Muscle layer of duodenum (tissue), 2 donors: ENCODE data around the gene MEF2A.

Source experiments
- H3K27ac ChIP-seq: one replicate; pipeline ENCODE4 v1.7.0; 2013; ENCODE audit warnings: mild to moderate bottlenecking, low read length
- H3K27me3 ChIP-seq: one replicate; pipeline ENCODE4 v1.7.0; 2013; ENCODE audit warnings: low read depth, mild to moderate bottlenecking, control low read depth, low read length
- H3K36me3 ChIP-seq, 2 donors: one replicate each; pipeline ENCODE4 v1.7.0; 2013; ENCODE audit warnings: low read length in 2 of 2, control low read depth in 1 of 2, mild to moderate bottlenecking in 1 of 2; ENCODE audit not compliant: insufficient read depth in 2 of 2, control insufficient read depth in 1 of 2
- H3K4me1 ChIP-seq, 2 donors: one replicate each; pipeline ENCODE4 v1.7.0; 2013; ENCODE audit warnings: low read length in 2 of 2, mild to moderate bottlenecking in 2 of 2, control low read depth in 1 of 2, moderate library complexity in 1 of 2; ENCODE audit not compliant: insufficient read depth in 2 of 2, control insufficient read depth in 1 of 2
- H3K4me3 ChIP-seq, 2 donors: one replicate each; pipeline ENCODE4 v1.7.0; 2013; ENCODE audit warnings: low read length in 2 of 2, low read depth in 1 of 2, mild to moderate bottlenecking in 1 of 2
- H3K9me3 ChIP-seq, 2 donors: one replicate each; pipeline ENCODE4 v1.7.0; 2013; ENCODE audit warnings: low read length in 2 of 2, control low read depth in 1 of 2, mild to moderate bottlenecking in 1 of 2; ENCODE audit not compliant: control insufficient read depth in 1 of 2
- donor health status: healthy.

MEF2A gene

DNA sequence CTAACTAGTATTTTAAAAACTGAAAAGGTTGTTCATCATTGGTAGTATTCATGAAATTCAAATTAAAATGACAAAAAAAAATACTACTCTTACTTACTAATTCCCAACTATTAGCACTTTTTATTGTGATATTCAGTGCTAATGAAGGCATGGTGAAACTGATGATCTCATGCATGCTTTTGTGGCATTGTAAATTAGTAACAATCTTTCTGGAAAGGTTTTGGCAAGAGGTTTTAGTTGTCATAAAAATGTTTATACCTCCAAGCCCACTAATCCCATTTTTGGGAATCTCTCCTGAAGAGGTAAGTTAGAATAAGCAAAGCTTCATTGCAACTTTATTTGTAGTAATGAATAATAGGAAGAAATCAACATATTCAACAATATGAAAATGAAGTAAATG lies 114.5 kb downstream of the MEF2A start:
- H3K9me3 ChIP-seq = no peaks in the 10 kb centered on the region
- H3K4me3 ChIP-seq = no peak overlapping the region
- H3K27me3 ChIP-seq = no peaks in the 10 kb centered on the region
- peaks cover 20 to 30% of the 10 kb centered on the region in 2 donors for H3K36me3 ChIP-seq
- H3K4me1 ChIP-seq = peaks cover 5 to 6% of the 10 kb centered on the region in 2 donors
- no peak overlapping the region for H3K27ac ChIP-seq

DNA sequence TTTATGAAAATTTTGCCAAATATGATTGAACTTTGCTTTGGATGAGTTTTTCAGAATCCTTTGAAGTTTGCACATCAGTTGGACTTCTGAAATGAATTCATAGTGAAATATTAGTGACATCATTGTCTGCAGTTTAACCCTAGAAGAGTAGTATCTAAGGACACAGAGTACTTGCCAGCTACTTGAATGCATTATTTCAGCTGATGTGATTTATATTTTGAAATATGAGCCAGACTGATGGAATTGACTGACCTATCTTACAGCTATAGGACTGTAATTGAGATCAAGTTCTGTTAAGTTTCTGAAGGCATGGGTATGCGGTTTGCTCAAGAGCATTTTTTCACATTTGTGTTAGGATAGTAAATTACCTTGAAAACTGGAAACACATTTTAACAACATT lies 116.2 kb downstream of the MEF2A start:
- peaks cover 16 to 18% of the 10 kb centered on the region in 2 donors for H3K36me3 ChIP-seq
- H3K27ac ChIP-seq = no peak overlapping the region
- H3K4me1 ChIP-seq = peaks cover 5 to 6% of the 10 kb centered on the region in 2 donors
- H3K9me3 ChIP-seq = peaks cover 0 to 6% of the 10 kb centered on the region in 2 donors
- H3K4me3 ChIP-seq = no peak overlapping the region
- H3K27me3 ChIP-seq = no peaks in the 10 kb centered on the region

- peak overlapping the region; percentile 34 for H3K27ac ChIP-seq
- no peak overlapping the region for H3K4me3 ChIP-seq
- H3K4me1 ChIP-seq = peaks cover 5 to 6% of the 10 kb centered on the region in 2 donors
- peaks cover 0 to 6% of the 10 kb centered on the region in 2 donors for H3K9me3 ChIP-seq
- peaks cover 12 to 18% of the 10 kb centered on the region in 2 donors for H3K36me3 ChIP-seq
- H3K27me3 ChIP-seq = no peaks in the 10 kb centered on the region
Observed at GRCh38 chr15:99682455-99682854, 116.7 kb downstream of the MEF2A start.

GRCh38 chr15:99683000-99683670 lies 117.4 kb downstream of the MEF2A start:
- Histone ChIP-seq H3K4me3 (no peak overlapping the region), H3K4me1 (peaks cover 5 to 6% of the 10 kb centered on the region in 2 donors), H3K27me3 (no peaks in the 10 kb centered on the region), H3K36me3 (peaks cover 9 to 18% of the 10 kb centered on the region in 2 donors), H3K9me3 (peaks cover 0 to 6% of the 10 kb centered on the region in 2 donors), H3K27ac (peak overlapping the region; percentile 34)

- peaks cover 5 to 6% of the 10 kb centered on the region in 2 donors for H3K4me1 ChIP-seq
- H3K4me3 ChIP-seq = no peak overlapping the region
- H3K27me3 ChIP-seq = no peaks in the 10 kb centered on the region
- H3K36me3 ChIP-seq = peaks cover 8 to 16% of the 10 kb centered on the region in 2 donors
- peaks cover 0 to 6% of the 10 kb centered on the region in 2 donors for H3K9me3 ChIP-seq
- no peak overlapping the region for H3K27ac ChIP-seq
Observed at GRCh38 chr15:99686290-99686689, 120.5 kb downstream of the MEF2A start.

- Histone ChIP-seq H3K9me3 (no peaks in the 10 kb centered on the region), H3K4me1 (no peaks in the 10 kb centered on the region), H3K27me3 (no peaks in the 10 kb centered on the region), H3K4me3 (no peak overlapping the region), H3K27ac (no peak overlapping the region), H3K36me3 (peaks cover 41 to 42% of the 10 kb centered on the region in 2 donors)
Observed at GRCh38 chr15:99692825-99693224, 127.0 kb downstream of the MEF2A start.

- no peak overlapping the region for H3K4me3 ChIP-seq
- no peaks in the 10 kb centered on the region for H3K27me3 ChIP-seq
- H3K4me1 ChIP-seq = no peaks in the 10 kb centered on the region
- no peaks in the 10 kb centered on the region for H3K9me3 ChIP-seq
- H3K36me3 ChIP-seq = peaks cover 32 to 33% of the 10 kb centered on the region in 2 donors
- H3K27ac ChIP-seq = no peak overlapping the region
Observed at GRCh38 chr15:99696096-99696495, 130.3 kb downstream of the MEF2A start.

- Histone ChIP-seq H3K36me3 (peaks cover 0 to 4% of the 10 kb centered on the region in 2 donors), H3K9me3 (no peaks in the 10 kb centered on the region), H3K4me3 (no peak overlapping the region), H3K27ac (peak overlapping the region; percentile 90), H3K4me1 (peaks cover 6 to 9% of the 10 kb centered on the region in 2 donors), H3K27me3 (no peaks in the 10 kb centered on the region)
Observed at GRCh38 chr15:99702895-99703602, 137.3 kb downstream of the MEF2A start.

DNA sequence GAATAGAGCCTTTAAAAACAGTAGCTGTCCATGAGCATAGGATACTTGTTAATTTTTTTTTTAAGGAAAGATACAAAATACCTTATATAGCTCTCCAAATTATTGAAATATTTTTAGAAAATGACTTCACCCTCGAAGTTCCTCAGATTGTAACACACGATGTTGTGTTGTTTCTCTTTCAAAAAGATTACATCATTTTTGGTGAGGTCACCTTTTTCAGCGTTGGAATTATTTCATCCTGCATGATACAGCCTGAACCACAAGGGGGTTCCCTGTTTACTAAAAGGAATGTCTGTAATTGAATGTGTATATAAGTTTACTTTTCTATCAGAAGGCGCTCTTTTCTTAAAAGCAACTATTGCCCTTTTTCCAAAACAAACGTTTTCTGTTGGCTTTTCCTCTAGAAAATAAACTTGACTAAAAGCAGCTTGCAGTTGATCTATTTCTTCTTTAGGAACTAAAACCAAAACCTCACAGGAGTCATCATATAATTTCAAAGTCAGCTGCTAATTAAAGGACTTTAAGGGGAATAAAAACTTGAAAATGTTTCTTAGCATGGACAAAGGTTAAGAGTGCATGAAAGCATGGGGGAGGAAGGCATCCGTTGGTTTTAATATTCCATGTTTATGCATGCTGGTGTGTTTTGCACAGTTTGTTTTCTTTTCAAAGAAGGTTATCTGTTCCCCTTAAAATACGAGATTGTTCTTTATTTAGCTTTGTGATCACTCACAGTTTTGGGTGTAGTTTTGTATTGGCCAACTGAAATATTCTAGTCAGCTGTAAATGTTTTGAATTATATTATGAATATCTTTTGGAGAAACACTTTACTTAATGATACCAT lies 138.0 kb downstream of the MEF2A start:
- Histone ChIP-seq H3K9me3 (no peaks in the 10 kb centered on the region), H3K4me3 (no peak overlapping the region), H3K27me3 (no peaks in the 10 kb centered on the region), H3K27ac (peak overlapping the region; percentile 90), H3K4me1 (peaks cover 9 to 12% of the 10 kb centered on the region in 2 donors), H3K36me3 (peaks cover 0 to 4% of the 10 kb centered on the region in 2 donors)

GRCh38 chr15:99704444-99704838 lies 138.7 kb downstream of the MEF2A start:
- H3K36me3 ChIP-seq = peaks cover 0 to 4% of the 10 kb centered on the region in 2 donors
- H3K27ac ChIP-seq = peak overlapping the region; percentile 90
- peaks cover 9 to 17% of the 10 kb centered on the region in 2 donors for H3K4me1 ChIP-seq
- no peaks in the 10 kb centered on the region for H3K27me3 ChIP-seq
- H3K9me3 ChIP-seq = no peaks in the 10 kb centered on the region
- H3K4me3 ChIP-seq = no peak overlapping the region
